IMR-90 (cell line): ENCODE data around the gene MAGI1.

Experiments
- BHLHE40 ChIP-seq: fragments of 150-350 bp; IDR thresholded peaks from 2 replicates; pipeline ENCODE4 v1.6.1; 2016; ENCODE audit warnings: mild to moderate bottlenecking, low read depth, low read length
- CEBPB ChIP-seq: IDR thresholded peaks from 2 replicates; pipeline ENCODE4 v1.6.1; 2012; ENCODE audit warnings: low read depth, low read length, improper control_type of control experiment
- CHD1 ChIP-seq: IDR thresholded peaks from 2 replicates; pipeline ENCODE4 v1.6.1; 2012; ENCODE audit warnings: low read depth, low read length, improper control_type of control experiment
- MAFK ChIP-seq: IDR thresholded peaks from 2 replicates; pipeline ENCODE4 v1.6.1; 2012; ENCODE audit warnings: low read depth, low read length, improper control_type of control experiment
- MXI1 ChIP-seq: IDR thresholded peaks from 2 replicates; pipeline ENCODE4 v1.6.1; 2012; ENCODE audit warnings: low read depth, mild to moderate bottlenecking, low read length, moderate library complexity, borderline replicate concordance
- NFE2L2 ChIP-seq: fragments of 150-350 bp; IDR thresholded peaks from 2 replicates; pipeline ENCODE4 v1.6.1; 2016; ENCODE audit warnings: low read depth, mild to moderate bottlenecking, low read length
- POLR2A ChIP-seq: IDR thresholded peaks from 2 replicates; pipeline ENCODE4 v1.6.1; 2012; ENCODE audit warnings: mild to moderate bottlenecking, low read depth, low read length
- RAD21 ChIP-seq: IDR thresholded peaks from 2 replicates; pipeline ENCODE4 v1.6.1; 2012; ENCODE audit warnings: low read length, improper control_type of control experiment
- RCOR1 ChIP-seq: IDR thresholded peaks from 2 replicates; pipeline ENCODE4 v1.6.1; 2012; ENCODE audit warnings: mild to moderate bottlenecking, low read length, improper control_type of control experiment; ENCODE audit not compliant: insufficient replicate concordance
- RFX5 ChIP-seq: IDR thresholded peaks from 2 replicates; pipeline ENCODE4 v1.8.0; 2012; ENCODE audit warnings: low read depth, mild to moderate bottlenecking, low read length, moderate library complexity
- SMC3 ChIP-seq: fragments of 150-350 bp; IDR thresholded peaks from 2 replicates; pipeline ENCODE4 v1.6.1; 2016; ENCODE audit warnings: low read depth, mild to moderate bottlenecking, antibody characterized with exemption, low read length, moderate library complexity
- TF ChIP-seq, protein P1 (sequence below): conservative IDR thresholded peaks from 2 replicates; pipeline ENCODE4 v1.5.1; 2012; ENCODE audit warnings: mild to moderate bottlenecking, low read depth, low read length, improper control_type of control experiment
- TF ChIP-seq, protein P2 (sequence below): fragments of 150-350 bp; IDR thresholded peaks from 2 replicates; pipeline ENCODE4 v1.6.1; 2017; ENCODE audit warnings: mild to moderate bottlenecking, antibody characterized with exemption, low read length, low read depth
- TF ChIP-seq, protein P3 (sequence below): fragments of 150-350 bp; IDR thresholded peaks from 2 replicates; pipeline ENCODE4 v1.6.1; 2016; ENCODE audit warnings: low read depth, mild to moderate bottlenecking, low read length, moderate library complexity, borderline replicate concordance

DNA sequence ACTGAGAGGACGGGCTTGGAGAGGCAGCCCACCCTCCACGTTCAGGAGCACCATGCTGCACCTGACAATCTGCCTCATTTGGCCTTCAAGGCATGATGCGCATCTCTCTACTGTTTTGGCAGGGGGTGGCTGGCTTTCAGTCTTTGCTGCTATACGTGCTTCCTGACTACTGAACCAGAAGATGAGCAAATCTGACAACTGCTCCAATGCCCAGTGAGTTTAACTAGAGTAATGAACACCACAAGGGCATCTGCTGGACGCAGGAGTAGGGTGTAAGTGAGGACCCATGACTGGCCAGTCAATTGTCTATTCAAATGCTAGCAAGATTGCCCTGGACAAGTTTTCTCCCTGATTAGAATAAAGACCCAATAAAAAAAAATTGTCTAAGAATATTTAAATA, 335.7 kb downstream of the MAGI1 start:
- no peak for TF ChIP-seq CEBPB
- TF ChIP-seq, protein P1, sequence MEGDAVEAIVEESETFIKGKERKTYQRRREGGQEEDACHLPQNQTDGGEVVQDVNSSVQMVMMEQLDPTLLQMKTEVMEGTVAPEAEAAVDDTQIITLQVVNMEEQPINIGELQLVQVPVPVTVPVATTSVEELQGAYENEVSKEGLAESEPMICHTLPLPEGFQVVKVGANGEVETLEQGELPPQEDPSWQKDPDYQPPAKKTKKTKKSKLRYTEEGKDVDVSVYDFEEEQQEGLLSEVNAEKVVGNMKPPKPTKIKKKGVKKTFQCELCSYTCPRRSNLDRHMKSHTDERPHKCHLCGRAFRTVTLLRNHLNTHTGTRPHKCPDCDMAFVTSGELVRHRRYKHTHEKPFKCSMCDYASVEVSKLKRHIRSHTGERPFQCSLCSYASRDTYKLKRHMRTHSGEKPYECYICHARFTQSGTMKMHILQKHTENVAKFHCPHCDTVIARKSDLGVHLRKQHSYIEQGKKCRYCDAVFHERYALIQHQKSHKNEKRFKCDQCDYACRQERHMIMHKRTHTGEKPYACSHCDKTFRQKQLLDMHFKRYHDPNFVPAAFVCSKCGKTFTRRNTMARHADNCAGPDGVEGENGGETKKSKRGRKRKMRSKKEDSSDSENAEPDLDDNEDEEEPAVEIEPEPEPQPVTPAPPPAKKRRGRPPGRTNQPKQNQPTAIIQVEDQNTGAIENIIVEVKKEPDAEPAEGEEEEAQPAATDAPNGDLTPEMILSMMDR, result no peak
- TF ChIP-seq BHLHE40, result no peak
- TF ChIP-seq POLR2A, result no peak
- TF ChIP-seq MAFK, result no peak
- no peak for TF ChIP-seq MXI1
- no peak for TF ChIP-seq NFE2L2
- TF ChIP-seq, protein P2, sequence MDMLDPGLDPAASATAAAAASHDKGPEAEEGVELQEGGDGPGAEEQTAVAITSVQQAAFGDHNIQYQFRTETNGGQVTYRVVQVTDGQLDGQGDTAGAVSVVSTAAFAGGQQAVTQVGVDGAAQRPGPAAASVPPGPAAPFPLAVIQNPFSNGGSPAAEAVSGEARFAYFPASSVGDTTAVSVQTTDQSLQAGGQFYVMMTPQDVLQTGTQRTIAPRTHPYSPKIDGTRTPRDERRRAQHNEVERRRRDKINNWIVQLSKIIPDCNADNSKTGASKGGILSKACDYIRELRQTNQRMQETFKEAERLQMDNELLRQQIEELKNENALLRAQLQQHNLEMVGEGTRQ, result no peak
- TF ChIP-seq, protein P3, sequence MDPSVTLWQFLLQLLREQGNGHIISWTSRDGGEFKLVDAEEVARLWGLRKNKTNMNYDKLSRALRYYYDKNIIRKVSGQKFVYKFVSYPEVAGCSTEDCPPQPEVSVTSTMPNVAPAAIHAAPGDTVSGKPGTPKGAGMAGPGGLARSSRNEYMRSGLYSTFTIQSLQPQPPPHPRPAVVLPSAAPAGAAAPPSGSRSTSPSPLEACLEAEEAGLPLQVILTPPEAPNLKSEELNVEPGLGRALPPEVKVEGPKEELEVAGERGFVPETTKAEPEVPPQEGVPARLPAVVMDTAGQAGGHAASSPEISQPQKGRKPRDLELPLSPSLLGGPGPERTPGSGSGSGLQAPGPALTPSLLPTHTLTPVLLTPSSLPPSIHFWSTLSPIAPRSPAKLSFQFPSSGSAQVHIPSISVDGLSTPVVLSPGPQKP, result no peak
- TF ChIP-seq RAD21, result no peak
- TF ChIP-seq SMC3, result no peak
- TF ChIP-seq CHD1, result no peak
- TF ChIP-seq RCOR1, result no peak
- no peak for TF ChIP-seq RFX5
